ENCODE data around the gene SLC7A6OS. TPM values are rescaled to one million over a fixed set of nuclear protein-coding genes. Genes with fewer than 3 reads are reported as not detected.

SLC7A6OS gene
- total RNA-seq, 2 experiments from 2014 or later, result 28.6 to 33.4 TPM

GRCh38 chr16:68338326-68339119 lies 27.8 kb upstream of the SLC7A6OS start:
- no peaks in the 10 kb centered on the region for H3K79me2 ChIP-seq (ENCODE audit: insufficient read depth, low read depth, low read length)
- no peak overlapping the region for H3K4me3 ChIP-seq (ENCODE audit: low read depth, low read length, poor library complexity, severe bottlenecking)
- peaks cover 83% of the 10 kb centered on the region for H3K36me3 ChIP-seq (ENCODE audit: insufficient read depth, low read length)
- no peaks in the 10 kb centered on the region for H4K20me1 ChIP-seq (ENCODE audit: insufficient read depth, low read length)
- H3K4me1 ChIP-seq (ENCODE audit: insufficient read depth, low read length, poor library complexity, severe bottlenecking), result no peaks in the 10 kb centered on the region
- intact Hi-C loops (cut with micrococcal nuclease; ENCODE audit: unreplicated experiment), result no loop called here
- H2AFZ ChIP-seq (ENCODE audit: low read length), result no peak overlapping the region
- BruUV-seq (replicated peaks), result no TSS peak
- H3K27ac ChIP-seq (ENCODE audit: low read depth, low read length, poor library complexity, severe bottlenecking), result no peak overlapping the region
- no peak for DNase-seq (ENCODE audit: low spot score)
- ChIA-PET POLR2A (interaction anchor here (0.9 kb wide), 1 partner anchor 75 kb away, joined by 3 read pairs; no protein-coding TSS in a partner anchor), CTCF (ENCODE audit: unreplicated experiment) (no interaction called here)
- H3K9me2 ChIP-seq (ENCODE audit: insufficient read depth, low read length), result no peaks in the 10 kb centered on the region
- TF ChIP-seq CTCF (conservative IDR thresholded peaks at IDR 0.05; ENCODE audit: low read length) (no peak), EZH2phosphoT487 (IDR thresholded peaks at IDR 0.05; ENCODE audit: borderline replicate concordance, low read depth, low read length) (no peak)
- H3K4me2 ChIP-seq (ENCODE audit: low read length), result no peak overlapping the region
- H3K9me3 ChIP-seq (ENCODE audit: low read length), result no peaks in the 10 kb centered on the region

DNA sequence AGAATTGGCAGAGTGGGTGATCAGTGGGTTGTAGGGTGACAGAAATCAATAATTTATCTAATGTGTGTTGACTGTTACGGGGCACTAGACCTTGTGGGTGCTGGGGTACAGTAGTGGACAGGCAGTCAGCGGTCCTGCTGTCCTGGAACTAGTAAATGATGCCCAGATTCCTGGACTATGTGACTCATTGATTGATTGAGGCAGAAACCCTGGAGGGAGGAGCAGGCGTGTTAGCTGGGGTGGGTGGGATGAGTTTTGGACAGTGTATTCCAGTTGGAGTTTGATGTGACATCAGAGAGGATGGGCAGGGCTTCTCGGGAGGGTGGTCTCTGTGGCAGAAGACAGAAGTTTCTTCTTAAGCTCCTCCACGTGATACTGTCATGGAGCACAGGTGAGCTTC lies 24.4 kb upstream of the SLC7A6OS start:
- Histone ChIP-seq H2AFZ (ENCODE audit: low read length) (no peak overlapping the region), H3K9me3 (ENCODE audit: low read length) (no peaks in the 10 kb centered on the region), H3K9me2 (ENCODE audit: insufficient read depth, low read length) (no peaks in the 10 kb centered on the region), H4K20me1 (ENCODE audit: insufficient read depth, low read length) (no peaks in the 10 kb centered on the region), H3K79me2 (ENCODE audit: insufficient read depth, low read depth, low read length) (no peaks in the 10 kb centered on the region), H3K4me1 (ENCODE audit: insufficient read depth, low read length, poor library complexity, severe bottlenecking) (peaks cover 12% of the 10 kb centered on the region), H3K27ac (ENCODE audit: low read depth, low read length, poor library complexity, severe bottlenecking) (no peak overlapping the region), H3K4me3 (ENCODE audit: low read depth, low read length, poor library complexity, severe bottlenecking) (no peak overlapping the region), H3K36me3 (ENCODE audit: insufficient read depth, low read length) (peaks cover 66% of the 10 kb centered on the region), H3K4me2 (ENCODE audit: low read length) (no peak overlapping the region)
- POLR2A ChIA-PET, result interaction anchor here (1.0 kb wide), 1 partner anchor 23 kb away, joined by 6 read pairs; no protein-coding TSS in a partner anchor
- intact Hi-C loops (cut with micrococcal nuclease; ENCODE audit: unreplicated experiment), result no loop called here
- CTCF ChIA-PET (ENCODE audit: unreplicated experiment), result no interaction called here
- BruUV-seq (replicated peaks), result no TSS peak
- no peak for DNase-seq (ENCODE audit: low spot score)
- TF ChIP-seq CTCF (conservative IDR thresholded peaks at IDR 0.05; ENCODE audit: low read length) (no peak), EZH2phosphoT487 (IDR thresholded peaks at IDR 0.05; ENCODE audit: borderline replicate concordance, low read depth, low read length) (no peak)

Measured in OCI-LY7 (cell line).